K562 (cell line): ENCODE results near the gene HOATZ. TPM values are rescaled to one million over a fixed set of nuclear protein-coding genes. Genes with fewer than 3 reads are reported as not detected.

Experiments used
- ATAC-seq: fragments of 200-7000 bp; cut with Tn5 transposase; 3 replicates; pipeline ENCODE4 v1.9.1; 2020; ENCODE audit warnings: moderate library complexity
- BruUV-seq: library from RNA; stranded (reverse); fragments of 400-500 nt; replicated peaks from 2 replicates; lab custom pipeline; 2021; lab: Mats Ljungman, UMichigan
- CTCF ChIA-PET: fragments of 300-600 bp; formaldehyde crosslinking; extraction: SDS; loops from one replicate; lab custom pipeline; 2021; ENCODE audit warnings: low intra/inter-chr PET ratio; lab: Yijun Ruan, JAX
- POLR2A ChIA-PET: fragments of 300-600, 350-650 bp; sonication (Branson Sonifier 250); formaldehyde crosslinking; extraction: SDS; loops from one replicate; lab custom pipeline; 2021; ENCODE audit warnings: antibody characterized with exemption, inconsistent platforms; lab: Yijun Ruan, JAX
- DNase-seq, 4 experiments: peaks; one replicate each; pipeline versions ENCODE4 v3.0.0 to v3.0.0-alpha.2; 2011 to 2018; ENCODE audit warnings: low spot score in 3 of 4, mixed read lengths in 3 of 4; ENCODE audit errors: extremely low read depth in 1 of 4
- FAIRE-seq: peaks from 2 replicates; lab custom pipeline; 2011; peaks lifted over from hg19 to GRCh38; lab: Jason Lieb, UNC
- H2AFZ ChIP-seq: 2 replicates; pipeline ENCODE4 v1.6.0; 2011; ENCODE audit warnings: low read depth, low read length, control low read depth, inconsistent platforms
- H3K27ac ChIP-seq: fragments of 200-600 bp; 3 replicates; pipeline ENCODE4 v1.8.0; 2011; ENCODE audit warnings: low read depth, mild to moderate bottlenecking, control low read depth, inconsistent platforms, low read length, moderate library complexity, mixed read lengths; ENCODE audit errors: extremely low read depth
- H3K27me3 ChIP-seq, 2 experiments: fragments of 300-600 bp in 1 of 2; 2 replicates in 1 of 2; 3 replicates in 1 of 2; pipeline versions ENCODE4 v1.6.0 to v1.8.0; 2011; ENCODE audit warnings: inconsistent platforms in 2 of 2, low read length in 2 of 2, mild to moderate bottlenecking in 1 of 2, mixed read lengths in 1 of 2, moderate library complexity in 1 of 2; ENCODE audit not compliant: control insufficient read depth in 2 of 2, insufficient read depth in 2 of 2
- H3K36me3 ChIP-seq: fragments of 300-600 bp; 3 replicates; pipeline ENCODE4 v1.8.0; 2011; ENCODE audit warnings: mild to moderate bottlenecking, low read length, inconsistent platforms; ENCODE audit not compliant: control insufficient read depth, insufficient read depth
- H3K4me1 ChIP-seq, 2 experiments: fragments of 200-600 bp in 1 of 2; replicated peaks in 1 of 2; 2 replicates in 1 of 2; 3 replicates in 1 of 2; pipeline versions ENCODE4 v1.5.1 to v1.8.0; 2011; ENCODE audit warnings: inconsistent platforms in 2 of 2, low read length in 2 of 2, mild to moderate bottlenecking in 1 of 2, mixed read lengths in 1 of 2, moderate library complexity in 1 of 2; ENCODE audit not compliant: control insufficient read depth in 2 of 2, insufficient read depth in 2 of 2
- H3K4me2 ChIP-seq: 2 replicates; pipeline ENCODE4 v1.6.1; 2011; ENCODE audit warnings: low read length, control low read depth, inconsistent platforms, mixed read lengths; ENCODE audit not compliant: insufficient read depth
- H3K4me3 ChIP-seq: fragments of 200-600 bp; sonication (generic), shearing (Covaris generic); 2 replicates; pipeline ENCODE4 v1.5.1; 2016; ENCODE audit warnings: control low read depth, inconsistent platforms
- H3K79me2 ChIP-seq: fragments of 200-600 bp; 3 replicates; pipeline ENCODE4 v1.8.0; 2011; ENCODE audit warnings: low read length, inconsistent platforms; ENCODE audit not compliant: control insufficient read depth, insufficient read depth
- H3K9ac ChIP-seq, 2 experiments: 2 replicates each; pipeline versions ENCODE4 v1.6.0 to v1.6.1; 2011; ENCODE audit warnings: low read depth in 2 of 2, low read length in 2 of 2, control low read depth in 1 of 2, inconsistent platforms in 1 of 2, mild to moderate bottlenecking in 1 of 2, mixed read lengths in 1 of 2; ENCODE audit not compliant: insufficient read depth in 1 of 2
- H3K9me1 ChIP-seq: one replicate; pipeline ENCODE4 v1.6.0; 2011; ENCODE audit warnings: inconsistent platforms, mild to moderate bottlenecking, low read length, moderate library complexity; ENCODE audit not compliant: control insufficient read depth, insufficient read depth
- H3K9me3 ChIP-seq: replicated peaks from 2 replicates; pipeline ENCODE4 v1.5.1; 2011; ENCODE audit warnings: low read depth, low read length, inconsistent platforms; ENCODE audit not compliant: control insufficient read depth, insufficient read depth
- H4K20me1 ChIP-seq: replicated peaks from 2 replicates; pipeline ENCODE4 v1.6.1; 2011; ENCODE audit warnings: low read length, inconsistent platforms, mixed read lengths; ENCODE audit not compliant: control insufficient read depth, insufficient read depth
- CBX3 ChIP-seq, 2 experiments: IDR thresholded peaks; 1 replicate in 1 of 2; 2 replicates in 1 of 2; pipeline ENCODE4 v1.6.1; 2012; ENCODE audit warnings: inconsistent platforms in 2 of 2, low read length in 2 of 2, borderline replicate concordance in 1 of 2, control low read depth in 1 of 2
- CHD2 ChIP-seq: IDR thresholded peaks from 2 replicates; pipeline ENCODE4 v1.6.1; 2011; ENCODE audit warnings: low read depth, low read length
- DEAF1 ChIP-seq: fragments of 450-650 bp; formaldehyde crosslinking; IDR thresholded peaks from 2 replicates; pipeline ENCODE4 v1.4.0; 2020; ENCODE audit warnings: mild to moderate bottlenecking, moderate library complexity
- EHMT2 ChIP-seq: fragments of 450-650 bp; IDR thresholded peaks from 2 replicates; pipeline ENCODE4 v1.6.1; 2018; ENCODE audit warnings: antibody characterized with exemption
- FOXK2 ChIP-seq, 2 experiments: fragments of 450-650 bp; IDR thresholded peaks in 1 of 2; conservative IDR thresholded peaks in 1 of 2; 2 replicates each; pipeline ENCODE4 v1.6.1; 2016; ENCODE audit warnings: low read depth in 2 of 2, mild to moderate bottlenecking in 1 of 2
- HDAC3 ChIP-seq: fragments of 450-650 bp; IDR thresholded peaks from 2 replicates; pipeline ENCODE4 v1.6.1; 2018; ENCODE audit warnings: borderline replicate concordance, mild to moderate bottlenecking, moderate library complexity; ENCODE audit not compliant: partially characterized antibody
- HES1 ChIP-seq: fragments of 450-650 bp; IDR thresholded peaks from 2 replicates; pipeline ENCODE4 v1.6.1; 2016; ENCODE audit warnings: low read depth, mild to moderate bottlenecking, moderate library complexity
- L3MBTL2 ChIP-seq: fragments of 450-650 bp; IDR thresholded peaks from 2 replicates; pipeline ENCODE4 v1.6.1; 2016; ENCODE audit warnings: mild to moderate bottlenecking, moderate library complexity
- MNT ChIP-seq, 2 experiments: fragments of 450-650 bp; conservative IDR thresholded peaks; 2 replicates each; pipeline ENCODE4 v1.6.1; 2017; ENCODE audit warnings: mild to moderate bottlenecking in 2 of 2, moderate library complexity in 2 of 2
- SNRNP70 ChIP-seq: fragments of 200-400 bp; formaldehyde crosslinking; optimal IDR thresholded peaks from 2 replicates; pipeline ENCODE3; 2017; ENCODE audit warnings: low read depth, low read length
- TAF9B ChIP-seq: fragments of 450-650 bp; IDR thresholded peaks from 2 replicates; pipeline ENCODE4 v1.6.1; 2018; ENCODE audit warnings: mild to moderate bottlenecking; ENCODE audit not compliant: partially characterized antibody
- TEAD4 ChIP-seq, 2 experiments: sonication (generic) in 1 of 2; formaldehyde crosslinking in 1 of 2; IDR thresholded peaks; 2 replicates each; pipeline versions ENCODE4 v1.6.1 to v1.8.0; 2012 to 2022; ENCODE audit warnings: borderline replicate concordance in 1 of 2, inconsistent platforms in 1 of 2, low read length in 1 of 2, mild to moderate bottlenecking in 1 of 2, missing genetic modification reagents in 1 of 2
- ZBTB7A ChIP-seq: IDR thresholded peaks from 2 replicates; pipeline ENCODE4 v1.6.1; 2011; ENCODE audit warnings: low read depth, mild to moderate bottlenecking, low read length, moderate library complexity, borderline replicate concordance; ENCODE audit not compliant: control insufficient read depth
- ZNF445 ChIP-seq: fragments of 250-450 bp; sonication (Bioruptor Pico); IDR thresholded peaks from 2 replicates; pipeline ENCODE4 v1.4.0; 2020; ENCODE audit warnings: low read depth, mild to moderate bottlenecking, moderate library complexity
- ZNF830 ChIP-seq: fragments of 250-450 bp; sonication (Bioruptor Pico); IDR thresholded peaks from 2 replicates; pipeline ENCODE4 v1.5.0; 2021; ENCODE audit warnings: mild to moderate bottlenecking
- WGBS: fragments of 100-300 bp; shearing (Covaris generic); methylation state at CpG from one replicate; pipeline ENCODE4 v1.1.6; 2016; ENCODE audit warnings: low coverage, mixed read lengths; ENCODE audit not compliant: insufficient coverage; ENCODE audit errors: missing lambda C conversion rate; 5-methylcytosine and 5-hydroxymethylcytosine counted together
- in situ Hi-C: fragments of 300-500 bp; cut with MboI; formaldehyde crosslinking; loops from 4 replicates; pipeline ENCODE4 v1.15.0; 2018; ENCODE audit warnings: inconsistent platforms, mixed read lengths
- intact Hi-C: fragments of 100-400 bp; cut with micrococcal nuclease; formaldehyde crosslinking; loops from 2 replicates; pipeline ENCODE4 v1.14.2; 2022
- polyA plus RNA-seq, 8 experiments: library from polyadenylated mRNA; depleted of rRNA in 4 of 8; stranded (reverse) in 5 of 8; unstranded in 3 of 8; fragments of >200 nt; fragmentation: Nextera tagmentation in 2 of 8; fragmentation: Illumina TruSeq in 1 of 8; extraction: Ambion mirVana in 2 of 8; extraction: Trizol in 1 of 8; gene quantifications; 2 replicates each; pipeline versions ENCODE4 v1.2.1 to v1.2.3, GENCODE V29; 2011 to 2014; ENCODE audit warnings: inconsistent platforms in 1 of 8, missing spikeins in 1 of 8
- total RNA-seq, 7 experiments: library from RNA; depleted of rRNA in 6 of 7; stranded (reverse); fragments of >200 nt in 6 of 7; fragmentation: Illumina TruSeq in 2 of 7; extraction: Trizol in 2 of 7; gene quantifications; 2 replicates each; pipeline versions ENCODE4 v1.2.1 to v1.2.3, GENCODE V29; 2011 to 2021; ENCODE audit warnings: low replicate concordance in 1 of 7

The HOATZ gene
- total and polyA plus RNA-seq, 9 of the 15 experiments (the other 6 are each of a cell fraction or from before 2014, with no cell fraction given), result not detected

- TF ChIP-seq MNT (conservative IDR thresholded peaks at IDR 0.05), result no peak
- no peak for TF ChIP-seq HES1
- no peak for TF ChIP-seq ZNF445 (CRISPR knock-in tag)
- no peak for TF ChIP-seq CHD2
- no peak for TF ChIP-seq TAF9B
Measured at GRCh38 chr11:111513240-111513605, 1.4 kb upstream of the HOATZ start (continued).

- intact Hi-C loops (no loop called here), in situ Hi-C loops (no loop called here)
- Histone ChIP-seq H4K20me1 (no peaks in the 10 kb centered on the region), H3K9me3 (no peaks in the 10 kb centered on the region), H3K36me3 (no peaks in the 10 kb centered on the region), H3K79me2 (no peaks in the 10 kb centered on the region), H3K27me3 (peaks cover 11 to 15% of the 10 kb centered on the region in 2 experiments; a peak in 4 of 5 replicates), H3K4me1 (peaks cover 0 to 9% of the 10 kb centered on the region in 2 experiments; a peak in 3 of 5 replicates), H3K27ac (no peak overlapping the region), H3K4me2 (no peak overlapping the region), H3K9me1 (no peaks in the 10 kb centered on the region), H3K9ac (no peak overlapping the region), H3K4me3 (no peak overlapping the region), H2AFZ (no peak overlapping the region)
- POLR2A ChIA-PET, result no interaction called here
- BruUV-seq, result no TSS peak
- FAIRE-seq (no peak), ATAC-seq (no peak), DNase-seq (no peak)
- WGBS, result 0% methylated on average over 2 of the region's 2 CpGs
- CTCF ChIA-PET, result no interaction called here
- TF ChIP-seq SNRNP70 (no peak), MNT (conservative IDR thresholded peaks at IDR 0.05) (no peak), L3MBTL2 (no peak), CBX3 (IDR thresholded peaks at IDR 0.05; ENCODE audit: borderline replicate concordance in 1 of 2, low read length in 2 of 2) (no peak), HDAC3 (no peak), TEAD4 (IDR thresholded peaks at IDR 0.05; ENCODE audit: low read length) (no peak), TEAD4 (CRISPR knock-in tag; IDR thresholded peaks at IDR 0.05; ENCODE audit: borderline replicate concordance) (no peak), FOXK2 (conservative IDR thresholded peaks at IDR 0.05 in 1 of 2, IDR thresholded peaks at IDR 0.05 in 1 of 2; ENCODE audit: low read depth in 2 of 2) (no peak), EHMT2 (no peak), DEAF1 (CRISPR knock-in tag) (no peak), ZNF830 (CRISPR knock-in tag) (no peak), ZBTB7A (no peak)
Measured at GRCh38 chr11:111515591-111515990, 1.0 kb downstream of the HOATZ start.
